Suprapubic skin (tissue), 3 donors: ENCODE results near the gene ILDR2.

Source experiments
- POLR2AphosphoS5 ChIP-seq, 3 donors: sonication (generic); formaldehyde crosslinking; IDR thresholded peaks; one replicate each; pipeline ENCODE4 v1.6.1; 2017; ENCODE audit warnings: antibody characterized with exemption in 3 of 3
- TF ChIP-seq, protein P1 (sequence below), 2 donors: fragments of 200-600 bp in 1 of 2; fragments of 450-650 bp in 1 of 2; sonication (generic) in 1 of 2; IDR thresholded peaks; one replicate each; pipeline ENCODE4 v1.5.1; 2016 to 2019; ENCODE audit warnings: antibody characterized with exemption in 2 of 2, mild to moderate bottlenecking in 1 of 2, moderate library complexity in 1 of 2

DNA sequence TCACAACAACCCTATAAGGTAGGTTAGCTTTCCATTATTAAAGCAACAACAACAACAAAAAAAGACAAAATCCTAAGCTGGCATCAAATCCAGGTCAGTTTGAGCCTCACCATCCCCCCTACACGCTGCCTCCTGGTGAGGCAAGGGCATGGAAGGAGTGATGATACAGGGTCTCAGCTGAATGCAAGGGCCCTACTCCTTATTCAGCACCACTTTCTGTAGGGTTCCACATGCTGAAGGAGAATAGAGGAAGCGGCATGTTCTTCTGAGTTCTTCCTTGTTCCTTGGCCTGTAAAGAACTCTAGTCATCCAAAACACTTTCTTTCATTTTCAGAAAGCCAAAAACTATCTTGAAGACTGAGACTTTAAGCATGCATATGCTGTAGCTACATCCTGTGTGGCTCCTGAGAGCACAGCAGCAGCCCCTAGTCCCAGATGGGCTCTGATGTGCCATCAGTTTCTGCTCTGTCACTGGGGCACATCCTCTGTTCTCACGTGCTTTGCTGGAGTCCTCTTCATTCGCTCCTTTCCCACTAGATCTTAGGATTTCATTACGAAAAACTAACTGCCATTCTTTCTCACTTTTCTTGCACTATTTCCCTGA is 6.2 kb downstream of the ILDR2 start:
- TF ChIP-seq, protein P1, sequence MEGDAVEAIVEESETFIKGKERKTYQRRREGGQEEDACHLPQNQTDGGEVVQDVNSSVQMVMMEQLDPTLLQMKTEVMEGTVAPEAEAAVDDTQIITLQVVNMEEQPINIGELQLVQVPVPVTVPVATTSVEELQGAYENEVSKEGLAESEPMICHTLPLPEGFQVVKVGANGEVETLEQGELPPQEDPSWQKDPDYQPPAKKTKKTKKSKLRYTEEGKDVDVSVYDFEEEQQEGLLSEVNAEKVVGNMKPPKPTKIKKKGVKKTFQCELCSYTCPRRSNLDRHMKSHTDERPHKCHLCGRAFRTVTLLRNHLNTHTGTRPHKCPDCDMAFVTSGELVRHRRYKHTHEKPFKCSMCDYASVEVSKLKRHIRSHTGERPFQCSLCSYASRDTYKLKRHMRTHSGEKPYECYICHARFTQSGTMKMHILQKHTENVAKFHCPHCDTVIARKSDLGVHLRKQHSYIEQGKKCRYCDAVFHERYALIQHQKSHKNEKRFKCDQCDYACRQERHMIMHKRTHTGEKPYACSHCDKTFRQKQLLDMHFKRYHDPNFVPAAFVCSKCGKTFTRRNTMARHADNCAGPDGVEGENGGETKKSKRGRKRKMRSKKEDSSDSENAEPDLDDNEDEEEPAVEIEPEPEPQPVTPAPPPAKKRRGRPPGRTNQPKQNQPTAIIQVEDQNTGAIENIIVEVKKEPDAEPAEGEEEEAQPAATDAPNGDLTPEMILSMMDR (IDR thresholded peaks at IDR 0.05), result no peak
- TF ChIP-seq POLR2AphosphoS5 (IDR thresholded peaks at IDR 0.05), result no peak
